Erythroblast (primary cell): ENCODE results near the gene ZBTB20.

ENCODE experiments used
- GATA1 ChIP-seq: IDR thresholded peaks from 2 replicates; pipeline ENCODE4 v1.6.1; 2011; ENCODE audit warnings: low read depth, mild to moderate bottlenecking, control low read depth, low read length, moderate library complexity
- POLR2A ChIP-seq: IDR thresholded peaks from 2 replicates; pipeline ENCODE4 v1.6.1; 2011; ENCODE audit warnings: mild to moderate bottlenecking, low read length

DNA sequence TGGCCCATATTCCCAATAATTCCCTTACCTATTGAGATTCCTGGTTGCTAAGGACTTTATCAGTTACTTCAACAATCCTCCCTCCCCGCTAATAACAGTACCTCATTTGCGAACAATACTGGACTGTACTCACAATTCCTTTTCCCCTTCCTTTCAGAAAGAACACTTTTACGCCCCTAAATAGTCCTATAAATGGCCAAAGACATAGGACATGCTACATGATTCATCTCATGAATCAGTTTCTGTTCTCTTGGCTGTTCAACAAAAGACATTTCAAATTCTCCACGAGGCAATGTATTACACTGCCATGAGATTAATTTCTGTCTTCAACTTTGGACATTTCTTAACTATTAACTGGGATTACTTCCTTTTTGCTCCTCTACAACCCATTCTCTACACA is 588.8 kb downstream of the ZBTB20 start:
- no peak for TF ChIP-seq POLR2A
- no peak for TF ChIP-seq GATA1
